Measurements from ENCODE around the gene FMN2. TPM values are rescaled to one million over a fixed set of nuclear protein-coding genes. Genes with fewer than 3 reads are reported as not detected.
"Not testable (repeated sequence)": the region's sequence is repeated elsewhere in the genome, so short reads cannot be mapped to it uniquely, and the experiment has no call there.

Gene FMN2
- total RNA-seq, 1 experiment from 2014 or later, result not detected

DNA sequence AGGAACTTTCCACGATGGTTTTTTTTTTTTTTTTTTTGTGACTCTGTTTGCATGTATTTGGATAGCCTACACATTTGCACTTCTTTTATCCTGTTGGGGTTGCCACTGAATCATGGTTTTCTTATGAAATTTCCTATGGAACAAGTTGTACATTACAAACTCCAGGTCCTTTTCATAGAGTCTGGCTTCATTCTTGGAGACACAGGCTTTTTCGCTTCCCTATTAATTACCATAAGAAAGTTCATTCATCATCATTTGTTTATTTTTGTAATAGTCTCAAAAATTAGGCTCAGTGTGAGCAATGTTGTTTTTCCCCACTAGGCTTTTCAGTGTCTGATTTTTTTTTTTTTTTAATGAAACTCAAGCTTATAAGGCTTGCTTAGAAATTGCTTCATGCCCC is 179.4 kb downstream of the FMN2 start:
- intact Hi-C loops (cut with micrococcal nuclease; ENCODE audit: unreplicated experiment), result no loop called here
- ChIA-PET CTCF (no interaction called here), POLR2A (no interaction called here)
- Histone ChIP-seq H3K27me3 (replicated peaks; ENCODE audit: control insufficient read depth, insufficient read depth, low read length) (no peaks in the 10 kb centered on the region), H3K9me3 (no peaks in the 10 kb centered on the region), H3K36me3 (ENCODE audit: control insufficient read depth, insufficient read depth, low read length) (no peaks in the 10 kb centered on the region), H3K4me1 (no peaks in the 10 kb centered on the region), H3K4me3 (ENCODE audit: low read depth, low read length) (no peak overlapping the region)
- Mint-ChIP-seq H3K4me3 (ENCODE audit: unreplicated experiment) (no peak overlapping the region), H3K27ac (ENCODE audit: unreplicated experiment) (no peak overlapping the region), H3K36me3 (ENCODE audit: insufficient read depth, unreplicated experiment) (no peaks in the 10 kb centered on the region), H3K4me1 (ENCODE audit: low read depth, unreplicated experiment) (no peaks in the 10 kb centered on the region), H3K27me3 (ENCODE audit: insufficient read depth, unreplicated experiment) (no peaks in the 10 kb centered on the region), H3K9me3 (ENCODE audit: unreplicated experiment) (peaks cover 5% of the 10 kb centered on the region)
- BruUV-seq (replicated peaks), result no TSS peak
- DNase-seq, result no peak
- TF ChIP-seq, protein P1, sequence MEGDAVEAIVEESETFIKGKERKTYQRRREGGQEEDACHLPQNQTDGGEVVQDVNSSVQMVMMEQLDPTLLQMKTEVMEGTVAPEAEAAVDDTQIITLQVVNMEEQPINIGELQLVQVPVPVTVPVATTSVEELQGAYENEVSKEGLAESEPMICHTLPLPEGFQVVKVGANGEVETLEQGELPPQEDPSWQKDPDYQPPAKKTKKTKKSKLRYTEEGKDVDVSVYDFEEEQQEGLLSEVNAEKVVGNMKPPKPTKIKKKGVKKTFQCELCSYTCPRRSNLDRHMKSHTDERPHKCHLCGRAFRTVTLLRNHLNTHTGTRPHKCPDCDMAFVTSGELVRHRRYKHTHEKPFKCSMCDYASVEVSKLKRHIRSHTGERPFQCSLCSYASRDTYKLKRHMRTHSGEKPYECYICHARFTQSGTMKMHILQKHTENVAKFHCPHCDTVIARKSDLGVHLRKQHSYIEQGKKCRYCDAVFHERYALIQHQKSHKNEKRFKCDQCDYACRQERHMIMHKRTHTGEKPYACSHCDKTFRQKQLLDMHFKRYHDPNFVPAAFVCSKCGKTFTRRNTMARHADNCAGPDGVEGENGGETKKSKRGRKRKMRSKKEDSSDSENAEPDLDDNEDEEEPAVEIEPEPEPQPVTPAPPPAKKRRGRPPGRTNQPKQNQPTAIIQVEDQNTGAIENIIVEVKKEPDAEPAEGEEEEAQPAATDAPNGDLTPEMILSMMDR (IDR thresholded peaks at IDR 0.05; ENCODE audit: insufficient read depth in 1 of 2, low read depth in 1 of 2, low read length in 1 of 2, severe bottlenecking in 1 of 2, unreplicated experiment in 1 of 2), result no peak

DNA sequence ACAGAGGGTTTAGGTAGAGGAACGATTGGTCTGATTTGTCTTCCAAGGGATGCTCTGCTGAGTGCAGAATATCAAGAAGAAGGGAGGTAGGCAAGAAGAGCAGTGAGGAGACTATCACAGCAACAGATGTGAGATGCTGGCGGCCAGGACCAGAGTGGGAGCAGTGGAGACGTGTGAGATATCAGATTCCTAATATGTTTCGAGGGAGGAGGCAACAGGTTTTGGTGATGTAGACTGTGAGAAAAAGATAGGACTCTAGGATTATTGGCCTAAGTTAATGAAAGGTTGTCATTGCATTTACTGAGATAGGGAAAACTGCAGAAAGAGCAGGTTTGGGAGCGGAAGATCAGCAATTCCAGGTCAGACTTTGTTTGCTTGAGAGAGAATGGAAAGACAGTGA is 182.9 kb downstream of the FMN2 start:
- Histone ChIP-seq H3K4me3 (ENCODE audit: low read depth, low read length) (no peak overlapping the region), H3K36me3 (ENCODE audit: control insufficient read depth, insufficient read depth, low read length) (no peaks in the 10 kb centered on the region), H3K4me1 (no peaks in the 10 kb centered on the region), H3K9me3 (no peaks in the 10 kb centered on the region), H3K27me3 (replicated peaks; ENCODE audit: control insufficient read depth, insufficient read depth, low read length) (no peaks in the 10 kb centered on the region)
- POLR2A ChIA-PET, result no interaction called here
- no peak for DNase-seq
- Mint-ChIP-seq H3K4me3 (ENCODE audit: unreplicated experiment) (no peak overlapping the region), H3K36me3 (ENCODE audit: insufficient read depth, unreplicated experiment) (no peaks in the 10 kb centered on the region), H3K27ac (ENCODE audit: unreplicated experiment) (no peak overlapping the region), H3K4me1 (ENCODE audit: low read depth, unreplicated experiment) (no peaks in the 10 kb centered on the region), H3K27me3 (ENCODE audit: insufficient read depth, unreplicated experiment) (no peaks in the 10 kb centered on the region), H3K9me3 (ENCODE audit: unreplicated experiment) (peaks cover 9% of the 10 kb centered on the region)
- TF ChIP-seq, protein P1 (IDR thresholded peaks at IDR 0.05; ENCODE audit: insufficient read depth in 1 of 2, low read depth in 1 of 2, low read length in 1 of 2, severe bottlenecking in 1 of 2, unreplicated experiment in 1 of 2), result no peak
- CTCF ChIA-PET, result no interaction called here
- intact Hi-C loops (cut with micrococcal nuclease; ENCODE audit: unreplicated experiment), result no loop called here
- no TSS peak for BruUV-seq (replicated peaks)

DNA sequence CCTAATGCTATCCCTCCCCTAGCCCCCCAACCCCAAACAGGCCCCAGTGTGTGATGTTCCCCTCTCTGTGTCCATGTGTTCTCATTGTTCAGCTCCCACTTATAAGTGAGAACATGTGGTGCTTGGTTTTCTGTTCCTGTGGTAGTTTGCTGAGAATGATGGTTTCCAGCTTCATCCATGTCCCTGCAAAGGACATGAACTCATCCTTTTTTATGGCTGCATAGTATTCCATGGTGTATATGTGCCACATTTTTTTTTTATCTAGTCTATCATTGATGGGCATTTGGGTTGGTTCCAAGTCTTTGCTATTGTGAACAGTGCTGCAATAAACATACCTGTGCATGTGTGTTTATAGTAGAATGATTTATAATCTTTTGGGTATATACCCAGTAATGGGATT is 183.5 kb downstream of the FMN2 start:
- H3K9me3 Mint-ChIP-seq (ENCODE audit: unreplicated experiment), result not testable (repeated sequence)

DNA sequence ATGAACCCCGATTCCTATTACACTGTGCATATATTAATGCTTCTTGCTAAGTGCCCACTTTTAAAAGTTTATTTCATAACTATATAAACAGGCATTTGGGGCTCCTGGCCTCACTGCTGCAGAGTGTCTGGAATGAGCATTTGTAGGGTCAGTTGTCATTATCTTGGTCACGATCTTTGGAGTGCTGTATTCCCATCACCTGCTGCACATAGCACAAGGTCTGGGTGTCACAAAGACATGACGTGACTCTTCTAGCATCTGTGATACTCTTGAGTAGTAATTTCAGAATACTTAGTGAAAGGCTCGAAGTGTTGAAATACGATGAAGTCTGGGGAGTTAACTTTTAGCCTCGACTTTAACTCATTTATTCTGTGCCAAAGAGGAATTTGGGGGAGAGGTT is 186.4 kb downstream of the FMN2 start:
- no peaks in the 10 kb centered on the region for H3K27me3 Mint-ChIP-seq (ENCODE audit: insufficient read depth, unreplicated experiment)
- H3K4me3 Mint-ChIP-seq (ENCODE audit: unreplicated experiment), result no peak overlapping the region

More for the DNA sequence above, 183.5 kb downstream of the FMN2 start:
- POLR2A ChIA-PET; H3K36me3 ChIP-seq (ENCODE audit: control insufficient read depth, insufficient read depth, low read length); H3K36me3 Mint-ChIP-seq (ENCODE audit: insufficient read depth, unreplicated experiment); intact Hi-C loops (cut with micrococcal nuclease; ENCODE audit: unreplicated experiment); H3K4me1 Mint-ChIP-seq (ENCODE audit: low read depth, unreplicated experiment); H3K27ac Mint-ChIP-seq (ENCODE audit: unreplicated experiment); H3K27me3 Mint-ChIP-seq (ENCODE audit: insufficient read depth, unreplicated experiment); H3K27me3 ChIP-seq (replicated peaks; ENCODE audit: control insufficient read depth, insufficient read depth, low read length); H3K9me3 ChIP-seq; H3K4me3 Mint-ChIP-seq (ENCODE audit: unreplicated experiment); H3K4me3 ChIP-seq (ENCODE audit: low read depth, low read length); BruUV-seq (replicated peaks); DNase-seq; H3K4me1 ChIP-seq; CTCF ChIA-PET: not testable (repeated sequence)

More for the DNA sequence above, 186.4 kb downstream of the FMN2 start:
- Mint-ChIP-seq H3K4me1 (ENCODE audit: low read depth, unreplicated experiment) (no peaks in the 10 kb centered on the region), H3K27ac (ENCODE audit: unreplicated experiment) (no peak overlapping the region), H3K36me3 (ENCODE audit: insufficient read depth, unreplicated experiment) (no peaks in the 10 kb centered on the region), H3K9me3 (ENCODE audit: unreplicated experiment) (peaks cover 9% of the 10 kb centered on the region)
- ChIA-PET POLR2A (no interaction called here), CTCF (no interaction called here)
- H3K4me1 ChIP-seq, result peaks cover 6% of the 10 kb centered on the region; the same call in 1 of the 2 replicates
- BruUV-seq (replicated peaks), result no TSS peak
- H3K36me3 ChIP-seq (ENCODE audit: control insufficient read depth, insufficient read depth, low read length), result no peaks in the 10 kb centered on the region
- no peaks in the 10 kb centered on the region for H3K27me3 ChIP-seq (replicated peaks; ENCODE audit: control insufficient read depth, insufficient read depth, low read length)
- no peaks in the 10 kb centered on the region for H3K9me3 ChIP-seq
- intact Hi-C loops (cut with micrococcal nuclease; ENCODE audit: unreplicated experiment), result no loop called here
- no peak overlapping the region for H3K4me3 ChIP-seq (ENCODE audit: low read depth, low read length)
- no peak for DNase-seq
- TF ChIP-seq, protein P1 (IDR thresholded peaks at IDR 0.05; ENCODE audit: insufficient read depth in 1 of 2, low read depth in 1 of 2, low read length in 1 of 2, severe bottlenecking in 1 of 2, unreplicated experiment in 1 of 2), result no peak
